ENCODE results near the gene UHRF1.

UHRF1 gene

GRCh38 chr19:4911314-4911713, 2.0 kb downstream of the UHRF1 start:
- Histone ChIP-seq H3K9me3 (replicated peaks in 1 of 2; ENCODE audit: control insufficient read depth in 2 of 2, insufficient read depth in 1 of 2, low read depth in 1 of 2, low read length in 2 of 2) (no peaks in the 10 kb centered on the region), H2AK5ac (ENCODE audit: low read depth, low read length) (no peak overlapping the region), H2BK12ac (ENCODE audit: low read length) (no peak overlapping the region), H2BK120ac (ENCODE audit: low read depth, low read length) (no peak overlapping the region), H2BK5ac (ENCODE audit: low read length) (no peak overlapping the region), H3K4ac (ENCODE audit: low read length) (no peak overlapping the region), H3K79me1 (ENCODE audit: low read depth, low read length) (peaks cover 7% of the 10 kb centered on the region), H3K9ac (ENCODE audit: low read depth, low read length, poor library complexity) (no peak overlapping the region), H2BK15ac (ENCODE audit: low read length) (no peak overlapping the region), H4K91ac (ENCODE audit: low read depth, low read length, poor library complexity) (no peak overlapping the region), H4K8ac (ENCODE audit: low read depth, low read length) (no peak overlapping the region), H3K4me3 (ENCODE audit: low read length in 2 of 2) (peak overlapping the region; percentile 52 to 77), H3K36me3 (replicated peaks in 1 of 2; ENCODE audit: control insufficient read depth in 2 of 2, insufficient read depth in 2 of 2, low read length in 2 of 2) (peaks cover 32 to 52% of the 10 kb centered on the region in 2 donors), H2AFZ (ENCODE audit: low read length) (peak overlapping the region; percentile 97), H3K27ac (replicated peaks; ENCODE audit: low read length) (peak overlapping the region; percentile 69), H3K4me2 (ENCODE audit: insufficient read depth, low read length, poor library complexity, severe bottlenecking) (peak overlapping the region; percentile 85), H3K4me1 (ENCODE audit: control insufficient read depth in 2 of 2, insufficient read depth in 1 of 2, low read depth in 1 of 2, low read length in 2 of 2) (peaks cover 17 to 18% of the 10 kb centered on the region in 2 donors), H3K14ac (ENCODE audit: low read length) (no peak overlapping the region), H3K18ac (ENCODE audit: low read length) (no peak overlapping the region), H3K23ac (ENCODE audit: low read depth, low read length, poor library complexity) (no peak overlapping the region), H3K27me3 (ENCODE audit: control insufficient read depth in 3 of 3, insufficient read depth in 3 of 3, low read depth in 1 of 3, low read length in 3 of 3) (no peaks in the 10 kb centered on the region)
- no CpG with 5 or more reads among the region's 15 CpGs for WGBS, 2 donors (ENCODE audit: extremely low coverage in 2 of 2, insufficient read length in 2 of 2, insufficient replicate concordance in 1 of 2)
- no peak for DNase-seq (ENCODE audit: low spot score)

- Histone ChIP-seq H2AFZ (ENCODE audit: low read length) (peak overlapping the region; percentile 97), H3K9ac (ENCODE audit: low read depth, low read length, poor library complexity) (no peak overlapping the region), H3K23ac (ENCODE audit: low read depth, low read length, poor library complexity) (no peak overlapping the region), H3K18ac (ENCODE audit: low read length) (no peak overlapping the region), H2BK15ac (ENCODE audit: low read length) (no peak overlapping the region), H3K27ac (replicated peaks; ENCODE audit: low read length) (no peak overlapping the region), H3K27me3 (ENCODE audit: control insufficient read depth in 3 of 3, insufficient read depth in 3 of 3, low read depth in 1 of 3, low read length in 3 of 3) (no peaks in the 10 kb centered on the region), H3K14ac (ENCODE audit: low read length) (no peak overlapping the region), H3K79me1 (ENCODE audit: low read depth, low read length) (peaks cover 10% of the 10 kb centered on the region), H3K4me3 (ENCODE audit: low read length in 2 of 2) (peak overlapping the region; percentile 52 to 77), H2BK5ac (ENCODE audit: low read length) (no peak overlapping the region), H3K36me3 (replicated peaks in 1 of 2; ENCODE audit: control insufficient read depth in 2 of 2, insufficient read depth in 2 of 2, low read length in 2 of 2) (peaks cover 35 to 59% of the 10 kb centered on the region in 2 donors), H3K4me2 (ENCODE audit: insufficient read depth, low read length, poor library complexity, severe bottlenecking) (peak overlapping the region; percentile 40), H3K4me1 (ENCODE audit: control insufficient read depth in 2 of 2, insufficient read depth in 1 of 2, low read depth in 1 of 2, low read length in 2 of 2) (peaks cover 17 to 18% of the 10 kb centered on the region in 2 donors), H4K91ac (ENCODE audit: low read depth, low read length, poor library complexity) (no peak overlapping the region), H4K8ac (ENCODE audit: low read depth, low read length) (no peak overlapping the region), H2BK12ac (ENCODE audit: low read length) (no peak overlapping the region), H3K4ac (ENCODE audit: low read length) (no peak overlapping the region), H2AK5ac (ENCODE audit: low read depth, low read length) (no peak overlapping the region), H3K9me3 (replicated peaks in 1 of 2; ENCODE audit: control insufficient read depth in 2 of 2, insufficient read depth in 1 of 2, low read depth in 1 of 2, low read length in 2 of 2) (no peaks in the 10 kb centered on the region), H2BK120ac (ENCODE audit: low read depth, low read length) (no peak overlapping the region)
- no peak for DNase-seq (ENCODE audit: low spot score)
- no CpG with 5 or more reads among the region's 29 CpGs for WGBS, 2 donors (ENCODE audit: extremely low coverage in 2 of 2, insufficient read length in 2 of 2, insufficient replicate concordance in 1 of 2)
These were observed 2.7 kb downstream of the UHRF1 start for GRCh38 chr19:4911786-4912672.

- H2BK5ac ChIP-seq (ENCODE audit: low read length), result no peak overlapping the region
- H3K4ac ChIP-seq (ENCODE audit: low read length), result no peak overlapping the region
- no peak overlapping the region for H3K14ac ChIP-seq (ENCODE audit: low read length)
- H3K4me1 ChIP-seq (ENCODE audit: control insufficient read depth in 2 of 2, insufficient read depth in 1 of 2, low read depth in 1 of 2, low read length in 2 of 2), result peaks cover 11 to 12% of the 10 kb centered on the region in 2 donors
- H2AFZ ChIP-seq (ENCODE audit: low read length), result no peak overlapping the region
- no peak overlapping the region for H3K27ac ChIP-seq (replicated peaks; ENCODE audit: low read length)
- no CpG with 5 or more reads among the region's 24 CpGs for WGBS, 2 donors (ENCODE audit: extremely low coverage in 2 of 2, insufficient read length in 2 of 2, insufficient replicate concordance in 1 of 2)
- no peak overlapping the region for H3K4me2 ChIP-seq (ENCODE audit: insufficient read depth, low read length, poor library complexity, severe bottlenecking)
- H3K4me3 ChIP-seq (ENCODE audit: low read length in 2 of 2), result no peak overlapping the region
- peaks cover 10% of the 10 kb centered on the region for H3K79me1 ChIP-seq (ENCODE audit: low read depth, low read length)
- H2BK15ac ChIP-seq (ENCODE audit: low read length), result no peak overlapping the region
- H2BK120ac ChIP-seq (ENCODE audit: low read depth, low read length), result no peak overlapping the region
- no peak for DNase-seq (ENCODE audit: low spot score)
- no peak overlapping the region for H2AK5ac ChIP-seq (ENCODE audit: low read depth, low read length)
- no peak overlapping the region for H4K8ac ChIP-seq (ENCODE audit: low read depth, low read length)
- no peak overlapping the region for H4K91ac ChIP-seq (ENCODE audit: low read depth, low read length, poor library complexity)
- H3K23ac ChIP-seq (ENCODE audit: low read depth, low read length, poor library complexity), result no peak overlapping the region
- no peaks in the 10 kb centered on the region for H3K9me3 ChIP-seq (replicated peaks in 1 of 2; ENCODE audit: control insufficient read depth in 2 of 2, insufficient read depth in 1 of 2, low read depth in 1 of 2, low read length in 2 of 2)
- no peak overlapping the region for H3K18ac ChIP-seq (ENCODE audit: low read length)
- no peaks in the 10 kb centered on the region for H3K27me3 ChIP-seq (ENCODE audit: control insufficient read depth in 3 of 3, insufficient read depth in 3 of 3, low read depth in 1 of 3, low read length in 3 of 3)
- no peak overlapping the region for H2BK12ac ChIP-seq (ENCODE audit: low read length)
- H3K9ac ChIP-seq (ENCODE audit: low read depth, low read length, poor library complexity), result peak overlapping the region; percentile 7
- peaks cover 39 to 76% of the 10 kb centered on the region in 2 donors for H3K36me3 ChIP-seq (replicated peaks in 1 of 2; ENCODE audit: control insufficient read depth in 2 of 2, insufficient read depth in 2 of 2, low read length in 2 of 2)
These were observed 4.9 kb downstream of the UHRF1 start for GRCh38 chr19:4913996-4914735.

Data from neuronal stem cell (in vitro differentiated cells).